H1 (cell line): Measurements from ENCODE around the gene RNF168.

Experiments used
- CTCF ChIP-seq, 3 experiments: IDR thresholded peaks; 1 replicate in 2 of 3; 2 replicates in 1 of 3; pipeline versions ENCODE4 v1.5.1 to v1.6.1; 2011; ENCODE audit warnings: low read length in 3 of 3, mild to moderate bottlenecking in 3 of 3, inconsistent platforms in 2 of 3, low read depth in 1 of 3, moderate library complexity in 1 of 3; ENCODE audit not compliant: insufficient read depth in 1 of 3; ENCODE audit errors: control extremely low read depth in 1 of 3
- EZH2 ChIP-seq: fragments of 200-600 bp; sonication (generic); IDR thresholded peaks from 2 replicates; pipeline ENCODE4 v1.7.1; 2012; ENCODE audit warnings: low read depth, mild to moderate bottlenecking, moderate library complexity, low read length, inconsistent platforms; ENCODE audit not compliant: severe bottlenecking
- POLR2A ChIP-seq, 2 experiments: IDR thresholded peaks; 1 replicate in 1 of 2; 2 replicates in 1 of 2; pipeline ENCODE4 v1.6.1; 2011; ENCODE audit warnings: low read depth in 2 of 2, low read length in 2 of 2, mild to moderate bottlenecking in 2 of 2; ENCODE audit errors: control extremely low read depth in 1 of 2
- POLR2AphosphoS5 ChIP-seq: IDR thresholded peaks from 2 replicates; pipeline ENCODE4 v1.6.1; 2011; ENCODE audit warnings: low read depth, low read length
- TAF1 ChIP-seq: IDR thresholded peaks from 2 replicates; pipeline ENCODE4 v1.6.1; 2011; ENCODE audit warnings: mild to moderate bottlenecking, low read depth, low read length
- TCF12 ChIP-seq: IDR thresholded peaks from 2 replicates; pipeline ENCODE4 v1.6.1; 2011; ENCODE audit warnings: low read depth, mild to moderate bottlenecking, low read length
- TEAD4 ChIP-seq: IDR thresholded peaks from 2 replicates; pipeline ENCODE4 v1.6.1; 2012; ENCODE audit warnings: low read depth, low read length, inconsistent platforms, mixed read lengths
- YY1 ChIP-seq: IDR thresholded peaks from 2 replicates; pipeline ENCODE4 v1.6.1; 2011; ENCODE audit warnings: low read depth, mild to moderate bottlenecking, low read length

GRCh38 chr3:196458063-196458462, 45.5 kb downstream of the RNF168 start:
- TF ChIP-seq TCF12, result no peak
- no peak for TF ChIP-seq EZH2
- TF ChIP-seq CTCF (IDR thresholded peaks at IDR 0.05; ENCODE audit: control extremely low read depth in 1 of 3, insufficient read depth in 1 of 3, low read depth in 1 of 3, low read length in 3 of 3), result no peak
- TF ChIP-seq POLR2A (IDR thresholded peaks at IDR 0.05; ENCODE audit: control extremely low read depth in 1 of 2, low read depth in 2 of 2, low read length in 2 of 2), result no peak
- no peak for TF ChIP-seq YY1
- no peak for TF ChIP-seq TAF1
- no peak for TF ChIP-seq TEAD4
- no peak for TF ChIP-seq POLR2AphosphoS5
